Measurements from ENCODE around the gene RELL2.
A peak's percentile ranks its signal among the peaks of the same experiment; 100 is the strongest.
"Not testable (repeated sequence)": the region's sequence is repeated elsewhere in the genome, so short reads cannot be mapped to it uniquely, and the experiment has no call there.

The RELL2 gene

GRCh38 chr5:141636413-141637122, at the start of gene RELL2, which contains the start of gene HDAC3:
RELL2 (plus strand) TSS chr5:141636997; CDS start chr5:141638226, 1,229 bp downstream.
HDAC3 (minus strand) TSS chr5:141636849; CDS start chr5:141636790, 59 bp downstream.
- DNase-seq = peak; percentile 77 to 80

- DNase-seq = no peak
Observed at GRCh38 chr5:141590127-141590526, 46.7 kb upstream of the RELL2 start.

GRCh38 chr5:141596867-141597266, 39.9 kb upstream of the RELL2 start:
- DNase-seq = no peak

GRCh38 chr5:141597394-141597793, 39.4 kb upstream of the RELL2 start:
- no peak for DNase-seq

GRCh38 chr5:141597814-141598213, 39.0 kb upstream of the RELL2 start:
- no peak for DNase-seq

- no peak for DNase-seq
Observed at GRCh38 chr5:141598391-141599345, 38.1 kb upstream of the RELL2 start.

GRCh38 chr5:141602606-141603005, 34.2 kb upstream of the RELL2 start:
- no peak for DNase-seq

GRCh38 chr5:141603923-141604717, 32.7 kb upstream of the RELL2 start:
- no peak for DNase-seq

- DNase-seq = no peak
Observed at GRCh38 chr5:141605523-141606277, 31.1 kb upstream of the RELL2 start.

- no peak for DNase-seq
Observed at GRCh38 chr5:141608046-141608445, 28.8 kb upstream of the RELL2 start.

GRCh38 chr5:141608557-141608956, 28.2 kb upstream of the RELL2 start:
- no peak for DNase-seq

- no peak for DNase-seq
Observed at GRCh38 chr5:141609044-141609443, 27.8 kb upstream of the RELL2 start.

GRCh38 chr5:141609921-141610320, 26.9 kb upstream of the RELL2 start:
- not testable (repeated sequence) for DNase-seq

GRCh38 chr5:141611289-141611688, 25.5 kb upstream of the RELL2 start:
- DNase-seq = no peak

GRCh38 chr5:141613344-141613743, 23.5 kb upstream of the RELL2 start:
- no peak for DNase-seq

GRCh38 chr5:141615991-141616720, 20.6 kb upstream of the RELL2 start:
- no peak for DNase-seq

- no peak for DNase-seq
Observed at GRCh38 chr5:141617128-141617527, 19.7 kb upstream of the RELL2 start.

- DNase-seq = no peak
Observed at GRCh38 chr5:141617682-141618029, 19.1 kb upstream of the RELL2 start.

- DNase-seq = peak; percentile 40 to 58
Observed at GRCh38 chr5:141618030-141618803, 18.6 kb upstream of the RELL2 start.

- peak; percentile 94 to 95 for DNase-seq
Observed at GRCh38 chr5:141618804-141619554, 17.8 kb upstream of the RELL2 start, which contains the start of gene DIAPH1. DIAPH1 (minus strand) TSS chr5:141619000; CDS start chr5:141618914, 86 bp downstream.
